Aorta (tissue), 5 donors: Measurements from ENCODE around the gene MAPK8IP1. TPM values are rescaled to one million over a fixed set of nuclear protein-coding genes. Genes with fewer than 3 reads are reported as not detected.
A peak's percentile ranks its signal among the peaks of the same experiment; 100 is the strongest.

ENCODE experiments used
- ATAC-seq: fragments of 200-7000 bp; cut with Tn5 transposase; one replicate; pipeline ENCODE4 v1.9.1; 2022; ENCODE audit warnings: moderate library complexity; ENCODE audit not compliant: low FRiP score
- DNase-seq, 2 donors: peaks; one replicate each; pipeline ENCODE4 v3.0.0-alpha.2; 2020
- H3K27ac ChIP-seq, 2 donors: one replicate each; pipeline ENCODE4 v1.5.1; 2013; ENCODE audit warnings: low read length in 2 of 2, mild to moderate bottlenecking in 2 of 2, moderate library complexity in 2 of 2, control low read depth in 1 of 2, inconsistent platforms in 1 of 2, low read depth in 1 of 2
- H3K27me3 ChIP-seq, 2 donors: one replicate each; pipeline ENCODE4 v1.6.1; 2013; ENCODE audit warnings: control low read depth in 1 of 2, low read length in 1 of 2, mild to moderate bottlenecking in 1 of 2, moderate library complexity in 1 of 2; ENCODE audit not compliant: insufficient read depth in 2 of 2, control insufficient read depth in 1 of 2
- H3K36me3 ChIP-seq, 2 donors: one replicate each; pipeline ENCODE4 v1.6.1; 2013; ENCODE audit warnings: control low read depth in 1 of 2, low read length in 1 of 2, mild to moderate bottlenecking in 1 of 2; ENCODE audit not compliant: insufficient read depth in 2 of 2, control insufficient read depth in 1 of 2
- H3K4me1 ChIP-seq, 2 donors: one replicate each; pipeline ENCODE4 v1.6.1; 2013; ENCODE audit warnings: low read length in 2 of 2, control low read depth in 1 of 2, mild to moderate bottlenecking in 1 of 2, moderate library complexity in 1 of 2; ENCODE audit not compliant: insufficient read depth in 2 of 2, control insufficient read depth in 1 of 2
- H3K4me3 ChIP-seq, 2 donors: one replicate each; pipeline ENCODE4 v1.5.1; 2013; ENCODE audit warnings: low read length in 2 of 2, control low read depth in 1 of 2, mild to moderate bottlenecking in 1 of 2
- H3K9me3 ChIP-seq: one replicate; pipeline ENCODE4 v1.6.1; 2013; ENCODE audit warnings: mild to moderate bottlenecking, low read length; ENCODE audit not compliant: control insufficient read depth
- WGBS, 2 donors: extraction: QIAGEN DNeasy Blood & Tissue Kit; methylation state at CpG; one replicate each; pipeline ENCODE4 v1.1.7; 2013; 5-methylcytosine and 5-hydroxymethylcytosine counted together
- intact Hi-C, 2 donors: fragments of 100-400 bp; cut with DNase I; formaldehyde crosslinking; loops; one replicate each; pipeline versions ENCODE4 v1.14.2 to v1.15.0; 2022
- polyA plus RNA-seq, 2 donors: library from polyadenylated mRNA; stranded (reverse); fragments of 200-250 nt; gene quantifications; one replicate each; pipeline ENCODE4 v1.2.3, GENCODE V29; 2013
- total RNA-seq, 2 donors: library from RNA; stranded (reverse); fragmentation: NEBNext Ultra II Directional; extraction: Animal tissue kit (Norgen Biotek cat#: 25700); gene quantifications; one replicate each; pipeline ENCODE4 v1.2.1, GENCODE V29; 2021
- donor health status: healthy with polysubstance abuse.
- donor health status: Bipolar disorder and iron deficiency.
- donor health status: DM: no; HTN: no; CAD: no.
- donor health status: DM: no; HTN: no; CAD: no.
- donor health status: DM: yes; HTN: yes; CAD: no.

The MAPK8IP1 gene
- total and polyA plus RNA-seq, 4 donors = 1.6 to 7.8 (median 6.0) TPM

DNA sequence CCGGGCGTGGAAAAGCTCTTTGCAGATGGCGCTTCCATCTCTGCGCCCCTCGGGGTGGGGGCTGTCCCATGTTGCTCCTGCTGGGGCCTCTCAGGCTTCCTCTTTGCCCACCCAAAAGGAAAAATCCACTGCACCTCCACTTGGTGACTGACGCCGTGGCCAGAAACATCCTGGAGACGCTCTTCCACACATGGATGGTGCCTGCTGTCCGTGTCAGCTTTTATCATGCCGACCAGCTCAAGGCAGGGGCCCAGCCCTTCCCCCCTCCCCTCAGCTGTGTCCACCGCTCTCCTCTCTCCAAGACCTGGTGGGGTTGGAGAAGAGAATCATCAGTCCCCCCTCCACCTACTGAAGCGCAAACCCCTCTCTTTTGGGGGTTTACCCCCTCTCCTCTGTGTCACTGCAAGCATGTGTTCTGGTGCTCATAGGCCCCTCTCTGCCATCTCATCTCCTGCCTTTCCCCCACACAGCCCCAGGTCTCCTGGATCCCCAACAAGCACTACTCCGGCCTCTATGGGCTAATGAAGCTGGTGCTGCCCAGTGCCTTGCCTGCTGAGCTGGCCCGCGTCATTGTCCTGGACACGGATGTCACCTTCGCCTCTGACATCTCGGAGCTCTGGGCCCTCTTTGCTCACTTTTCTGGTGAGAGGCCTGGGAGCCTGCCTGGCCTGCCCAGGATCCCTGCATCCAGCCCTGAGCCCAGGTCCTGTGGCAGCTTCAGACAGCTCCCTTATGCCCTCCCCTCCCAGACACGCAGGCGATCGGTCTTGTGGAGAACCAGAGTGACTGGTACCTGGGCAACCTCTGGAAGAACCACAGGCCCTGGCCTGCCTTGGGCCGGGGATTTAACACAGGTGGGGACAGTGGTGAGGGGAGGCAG lies 38.8 kb downstream of the MAPK8IP1 start:
- 83% methylated on average over 22 of the region's 22 CpGs for WGBS, 2 donors
- no peak overlapping the region for H3K4me3 ChIP-seq
- DNase-seq = peak in 1 of 2 donors; percentile 72
- no peak for ATAC-seq
- H3K9me3 ChIP-seq = no peaks in the 10 kb centered on the region
- intact Hi-C loops = no loop called here
- H3K27ac ChIP-seq = no peak overlapping the region
- no peaks in the 10 kb centered on the region for H3K4me1 ChIP-seq
- no peaks in the 10 kb centered on the region for H3K27me3 ChIP-seq
- H3K36me3 ChIP-seq = no peaks in the 10 kb centered on the region

DNA sequence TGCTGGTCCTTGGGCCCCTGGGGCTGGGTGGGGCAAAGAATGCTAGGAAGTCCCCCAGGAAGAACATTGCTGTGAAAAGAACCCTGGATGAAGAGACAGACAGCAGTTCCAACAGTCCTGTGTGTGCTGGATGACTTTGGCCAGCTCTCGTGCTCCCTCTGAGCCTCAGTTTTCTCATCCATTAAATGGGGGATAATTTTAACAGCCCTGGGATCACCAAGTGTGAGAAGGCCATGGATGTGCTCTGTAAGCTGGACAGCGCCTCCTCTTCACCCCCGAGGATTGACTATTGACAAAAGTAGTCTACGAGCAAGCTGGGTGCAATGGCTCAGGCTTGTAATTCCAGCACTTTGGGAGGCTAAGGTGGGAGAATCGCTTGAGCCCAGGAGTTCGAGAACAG lies 39.5 kb downstream of the MAPK8IP1 start:
- Histone ChIP-seq H3K27ac (no peak overlapping the region), H3K9me3 (no peaks in the 10 kb centered on the region), H3K36me3 (no peaks in the 10 kb centered on the region), H3K4me1 (no peaks in the 10 kb centered on the region), H3K4me3 (no peak overlapping the region), H3K27me3 (no peaks in the 10 kb centered on the region)
- 87 to 89% methylated on average over 6 of the region's 6 CpGs for WGBS, 2 donors
- intact Hi-C loops = no loop called here
- no peak for DNase-seq
- no peak for ATAC-seq

DNA sequence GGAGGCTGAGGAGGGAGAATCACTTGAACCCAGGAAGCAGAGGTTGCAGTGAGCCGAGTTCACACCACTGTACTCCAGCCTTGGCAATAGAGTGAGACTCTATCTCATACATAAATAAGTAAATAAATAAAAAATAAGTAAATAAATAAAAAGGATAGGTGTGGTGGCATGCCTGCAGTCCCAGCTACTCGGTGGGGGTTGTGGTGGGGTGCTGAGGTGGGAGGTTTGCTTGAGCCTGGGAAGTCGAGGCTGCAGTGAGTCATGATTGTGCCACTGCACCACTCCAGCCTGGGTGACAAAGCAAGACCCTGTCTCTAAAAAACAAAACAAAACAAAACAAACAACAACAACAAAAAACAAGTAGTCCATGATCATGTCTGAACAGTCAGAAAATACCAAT lies 40.1 kb downstream of the MAPK8IP1 start:
- Histone ChIP-seq H3K4me3 (no peak overlapping the region), H3K36me3 (no peaks in the 10 kb centered on the region), H3K9me3 (no peaks in the 10 kb centered on the region), H3K4me1 (no peaks in the 10 kb centered on the region), H3K27me3 (no peaks in the 10 kb centered on the region), H3K27ac (no peak overlapping the region)
- ATAC-seq (no peak), DNase-seq (no peak)
- WGBS, 2 donors = 95% methylated on average over 3 of the region's 3 CpGs
- intact Hi-C loops = no loop called here

DNA sequence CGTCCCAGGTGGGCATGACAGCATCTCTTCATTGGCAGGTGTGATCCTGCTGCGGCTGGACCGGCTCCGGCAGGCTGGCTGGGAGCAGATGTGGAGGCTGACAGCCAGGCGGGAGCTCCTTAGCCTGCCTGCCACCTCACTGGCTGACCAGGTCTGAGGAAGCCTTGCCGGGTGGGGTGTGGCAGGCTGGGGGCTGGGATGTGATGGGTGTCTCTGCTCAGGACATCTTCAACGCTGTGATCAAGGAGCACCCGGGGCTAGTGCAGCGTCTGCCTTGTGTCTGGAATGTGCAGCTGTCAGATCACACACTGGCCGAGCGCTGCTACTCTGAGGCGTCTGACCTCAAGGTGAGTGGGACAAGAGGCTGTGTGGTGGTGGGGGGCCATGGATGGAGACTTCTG lies 40.5 kb downstream of the MAPK8IP1 start:
- 81 to 83% methylated on average over 12 of the region's 12 CpGs for WGBS, 2 donors
- Histone ChIP-seq H3K27me3 (no peaks in the 10 kb centered on the region), H3K4me3 (no peak overlapping the region), H3K9me3 (no peaks in the 10 kb centered on the region), H3K4me1 (no peaks in the 10 kb centered on the region), H3K36me3 (no peaks in the 10 kb centered on the region), H3K27ac (no peak overlapping the region)
- intact Hi-C loops = no loop called here
- ATAC-seq (no peak), DNase-seq (peak in 1 of 2 donors; percentile 61)

DNA sequence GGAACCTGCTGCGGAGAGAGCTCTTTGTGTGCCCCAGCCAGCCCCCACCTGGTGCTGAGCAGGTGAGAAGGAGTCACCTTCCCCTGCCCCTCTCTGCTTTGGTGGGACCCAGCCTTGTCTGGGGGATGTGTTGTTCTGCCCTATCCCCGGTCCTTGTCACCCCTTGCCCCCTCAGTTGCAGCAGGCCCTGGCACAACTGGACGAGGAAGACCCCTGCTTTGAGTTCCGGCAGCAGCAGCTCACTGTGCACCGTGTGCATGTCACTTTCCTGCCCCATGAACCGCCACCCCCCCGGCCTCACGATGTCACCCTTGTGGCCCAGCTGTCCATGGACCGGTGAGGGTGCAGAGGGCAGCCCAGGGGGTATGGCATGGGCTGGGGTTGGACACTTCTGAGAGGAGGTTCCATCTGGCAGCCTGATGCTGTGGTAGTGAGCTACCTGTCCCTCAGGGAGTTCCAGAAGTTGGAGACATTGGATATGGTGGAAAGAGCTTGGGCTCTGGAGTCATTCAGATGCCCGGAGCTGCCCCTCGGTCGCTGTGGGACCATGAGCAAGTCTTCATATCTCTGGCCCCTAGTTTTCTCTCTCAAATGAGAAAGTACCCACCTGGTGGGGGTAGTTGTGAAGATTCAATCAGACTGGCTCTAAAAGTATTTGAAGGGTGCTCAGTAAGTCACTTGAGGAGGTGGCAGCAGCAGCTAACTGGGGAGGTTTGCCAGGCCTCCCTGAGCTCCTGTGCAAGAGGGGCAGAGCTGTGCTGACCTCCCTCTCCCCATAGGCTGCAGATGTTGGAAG lies 41.3 kb downstream of the MAPK8IP1 start:
- Histone ChIP-seq H3K4me1 (no peaks in the 10 kb centered on the region), H3K36me3 (no peaks in the 10 kb centered on the region), H3K27ac (no peak overlapping the region), H3K4me3 (no peak overlapping the region), H3K9me3 (no peaks in the 10 kb centered on the region), H3K27me3 (no peaks in the 10 kb centered on the region)
- DNase-seq (peak in 1 of 2 donors; percentile 65), ATAC-seq (no peak)
- intact Hi-C loops = no loop called here
- 83 to 89% methylated on average over 11 to 12 of the region's 12 CpGs for WGBS, 2 donors

DNA sequence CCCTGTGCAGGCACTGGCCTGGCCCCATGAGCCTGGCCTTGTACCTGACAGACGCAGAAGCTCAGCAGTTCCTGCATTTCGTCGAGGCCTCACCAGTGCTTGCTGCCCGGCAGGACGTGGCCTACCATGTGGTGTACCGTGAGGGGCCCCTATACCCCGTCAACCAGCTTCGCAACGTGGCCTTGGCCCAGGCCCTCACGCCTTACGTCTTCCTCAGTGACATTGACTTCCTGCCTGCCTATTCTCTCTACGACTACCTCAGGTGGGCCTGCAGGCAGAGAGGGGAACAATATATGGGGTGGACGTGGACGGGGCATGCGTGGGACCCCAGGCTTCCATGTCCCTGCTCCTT lies 41.9 kb downstream of the MAPK8IP1 start:
- Histone ChIP-seq H3K27me3 (no peaks in the 10 kb centered on the region), H3K27ac (no peak overlapping the region), H3K4me1 (no peaks in the 10 kb centered on the region), H3K36me3 (no peaks in the 10 kb centered on the region), H3K9me3 (no peaks in the 10 kb centered on the region), H3K4me3 (no peak overlapping the region)
- DNase-seq (peak in 1 of 2 donors; percentile 62), ATAC-seq (no peak)
- intact Hi-C loops = no loop called here
- WGBS, 2 donors = 76 to 82% methylated on average over 15 of the region's 15 CpGs

DNA sequence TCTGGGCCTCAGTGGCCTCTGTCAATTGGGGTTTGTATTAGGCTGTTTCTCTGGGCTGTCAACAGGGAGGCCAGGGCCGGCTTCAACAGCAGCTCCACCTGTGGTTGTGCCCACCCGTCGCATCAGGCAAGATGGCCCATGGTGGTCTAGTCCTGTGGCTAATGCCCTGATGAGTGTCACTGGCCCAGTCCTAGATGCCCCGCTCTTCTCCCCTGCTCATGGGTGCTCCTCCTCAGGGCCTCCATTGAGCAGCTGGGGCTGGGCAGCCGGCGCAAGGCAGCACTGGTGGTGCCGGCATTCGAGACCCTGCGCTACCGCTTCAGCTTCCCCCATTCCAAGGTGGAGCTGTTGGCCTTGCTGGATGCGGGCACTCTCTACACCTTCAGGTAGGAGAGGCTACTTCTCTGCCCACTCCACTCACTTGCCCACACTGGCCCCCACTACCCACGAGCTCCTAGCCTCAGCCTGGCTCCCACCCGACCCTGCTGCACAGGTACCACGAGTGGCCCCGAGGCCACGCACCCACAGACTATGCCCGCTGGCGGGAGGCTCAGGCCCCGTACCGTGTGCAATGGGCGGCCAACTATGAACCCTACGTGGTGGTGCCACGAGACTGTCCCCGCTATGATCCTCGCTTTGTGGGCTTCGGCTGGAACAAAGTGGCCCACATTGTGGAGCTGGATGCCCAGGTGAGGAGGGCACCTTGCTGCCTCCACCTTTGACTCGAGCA lies 42.4 kb downstream of the MAPK8IP1 start:
- H3K9me3 ChIP-seq = no peaks in the 10 kb centered on the region
- H3K27ac ChIP-seq = no peak overlapping the region
- WGBS, 2 donors = 91 to 93% methylated on average over 26 to 27 of the region's 27 CpGs
- H3K4me3 ChIP-seq = no peak overlapping the region
- peak in 1 of 2 donors; percentile 73 for DNase-seq
- no peaks in the 10 kb centered on the region for H3K36me3 ChIP-seq
- no peaks in the 10 kb centered on the region for H3K4me1 ChIP-seq
- intact Hi-C loops = no loop called here
- no peak for ATAC-seq
- no peaks in the 10 kb centered on the region for H3K27me3 ChIP-seq

DNA sequence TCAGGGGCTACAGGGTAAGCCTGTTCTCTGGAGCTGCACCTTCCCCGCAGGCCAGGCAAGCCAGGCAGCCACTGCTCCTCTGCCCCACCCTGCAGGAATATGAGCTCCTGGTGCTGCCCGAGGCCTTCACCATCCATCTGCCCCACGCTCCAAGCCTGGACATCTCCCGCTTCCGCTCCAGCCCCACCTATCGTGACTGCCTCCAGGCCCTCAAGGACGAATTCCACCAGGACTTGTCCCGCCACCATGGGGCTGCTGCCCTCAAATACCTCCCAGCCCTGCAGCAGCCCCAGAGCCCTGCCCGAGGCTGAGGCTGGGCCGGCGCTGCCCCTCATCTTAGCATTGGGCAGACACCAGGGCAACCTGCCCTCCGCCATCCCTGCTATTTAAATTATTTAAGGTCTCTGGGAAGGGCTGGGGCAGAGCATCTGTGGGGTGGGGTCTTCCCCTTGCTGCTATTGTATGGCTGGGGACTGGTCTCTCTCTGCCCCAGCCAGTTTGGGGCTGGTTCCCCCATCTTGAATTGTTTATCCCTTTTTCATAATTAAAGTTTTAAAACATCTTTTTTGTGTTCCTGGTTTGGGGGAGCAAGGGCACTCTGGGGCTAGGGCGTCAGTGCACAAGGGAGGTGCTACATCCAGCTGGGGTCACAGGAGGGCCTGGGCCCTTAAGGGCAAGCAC lies 43.2 kb downstream of the MAPK8IP1 start:
- Histone ChIP-seq H3K27me3 (no peaks in the 10 kb centered on the region), H3K4me1 (no peaks in the 10 kb centered on the region), H3K27ac (no peak overlapping the region), H3K4me3 (no peak overlapping the region), H3K9me3 (no peaks in the 10 kb centered on the region), H3K36me3 (no peaks in the 10 kb centered on the region)
- DNase-seq (peak in 1 of 2 donors; percentile 69), ATAC-seq (no peak)
- intact Hi-C loops = no loop called here
- WGBS, 2 donors = 76 to 83% methylated on average over 13 of the region's 13 CpGs
